ENCODE data around the gene IGF2BP3.
"Not testable (repeated sequence)": the region's sequence is repeated elsewhere in the genome, so short reads cannot be mapped to it uniquely, and the experiment has no call there.

The IGF2BP3 gene

GRCh38 chr7:23470330-23471105 lies at the start of gene IGF2BP3:
TSS of gene IGF2BP3 (minus strand) at chr7:23470491. CDS start at chr7:23470110, 381 bp downstream.
- no peak for DNase-seq (ENCODE audit: low read depth in 2 of 2)

- no peak for DNase-seq (ENCODE audit: low read depth in 2 of 2)
Measured at GRCh38 chr7:23514755-23515154, 44.5 kb upstream of the IGF2BP3 start.

- not testable (repeated sequence) for DNase-seq (ENCODE audit: low read depth in 2 of 2)
Measured at GRCh38 chr7:23513746-23514145, 43.5 kb upstream of the IGF2BP3 start.

- DNase-seq (ENCODE audit: low read depth in 2 of 2): no peak
Measured at GRCh38 chr7:23494009-23494408, 23.7 kb upstream of the IGF2BP3 start.

- DNase-seq (ENCODE audit: low read depth in 2 of 2): no peak
Measured at GRCh38 chr7:23491502-23491901, 21.2 kb upstream of the IGF2BP3 start.

GRCh38 chr7:23490357-23491135 lies 20.3 kb upstream of the IGF2BP3 start:
- DNase-seq (ENCODE audit: low read depth in 2 of 2): peak in 1 of 2 donors; percentile 41

GRCh38 chr7:23488714-23489113 lies 18.4 kb upstream of the IGF2BP3 start:
- not testable (repeated sequence) for DNase-seq (ENCODE audit: low read depth in 2 of 2)

- no peak for DNase-seq (ENCODE audit: low read depth in 2 of 2)
Measured at GRCh38 chr7:23487670-23488069, 17.4 kb upstream of the IGF2BP3 start.

GRCh38 chr7:23486002-23486773 lies 15.9 kb upstream of the IGF2BP3 start:
- DNase-seq (ENCODE audit: low read depth in 2 of 2): no peak

- no peak for DNase-seq (ENCODE audit: low read depth in 2 of 2)
Measured at GRCh38 chr7:23482686-23483085, 12.4 kb upstream of the IGF2BP3 start.

- no peak for DNase-seq (ENCODE audit: low read depth in 2 of 2)
Measured at GRCh38 chr7:23477962-23478866, 7.9 kb upstream of the IGF2BP3 start.

- DNase-seq (ENCODE audit: low read depth in 2 of 2): no peak
Measured at GRCh38 chr7:23477157-23477499, 6.8 kb upstream of the IGF2BP3 start.

GRCh38 chr7:23476286-23477156 lies 6.2 kb upstream of the IGF2BP3 start:
- no peak for DNase-seq (ENCODE audit: low read depth in 2 of 2)

- no peak for DNase-seq (ENCODE audit: low read depth in 2 of 2)
Measured at GRCh38 chr7:23475576-23475839, 5.2 kb upstream of the IGF2BP3 start.

GRCh38 chr7:23474829-23475575 lies 4.7 kb upstream of the IGF2BP3 start:
- no peak for DNase-seq (ENCODE audit: low read depth in 2 of 2)

- DNase-seq (ENCODE audit: low read depth in 2 of 2): peak in 1 of 2 donors; percentile 48
Measured at GRCh38 chr7:23474094-23474828, 4.0 kb upstream of the IGF2BP3 start.

- DNase-seq (ENCODE audit: low read depth in 2 of 2): no peak
Measured at GRCh38 chr7:23473844-23474093, 3.5 kb upstream of the IGF2BP3 start.

GRCh38 chr7:23472956-23473843 lies 2.9 kb upstream of the IGF2BP3 start:
- no peak for DNase-seq (ENCODE audit: low read depth in 2 of 2)

All from stimulated activated CD4-positive, alpha-beta T cell treated with anti-CD3 and anti-CD28 coated beads, Interleukin-1b, Interleukin-23, amount 100 ng/mL, for 4 hours (primary cell).